Osteocyte (in vitro differentiated cells): ENCODE results near the gene CDC42EP4. TPM values are rescaled to one million over a fixed set of nuclear protein-coding genes. Genes with fewer than 3 reads are reported as not detected.

ENCODE experiments used
- DNase-seq: peaks from one replicate; pipeline ENCODE4 v3.0.0; 2021; ENCODE audit warnings: mixed read lengths; ENCODE audit not compliant: unreplicated experiment; ENCODE audit errors: extremely low spot score
- H3K27ac Mint-ChIP-seq: one replicate; pipeline ENCODE4 v1.8.0; 2021; ENCODE audit warnings: mild to moderate bottlenecking, mixed read lengths; ENCODE audit not compliant: unreplicated experiment
- H3K27me3 Mint-ChIP-seq: one replicate; pipeline ENCODE4 v1.8.0; 2021; ENCODE audit warnings: mixed read lengths; ENCODE audit not compliant: unreplicated experiment
- H3K36me3 Mint-ChIP-seq: one replicate; pipeline ENCODE4 v1.8.0; 2021; ENCODE audit warnings: mixed read lengths; ENCODE audit not compliant: unreplicated experiment
- H3K4me1 Mint-ChIP-seq: one replicate; pipeline ENCODE4 v1.8.0; 2021; ENCODE audit warnings: mixed read lengths; ENCODE audit not compliant: unreplicated experiment
- H3K4me3 Mint-ChIP-seq: one replicate; pipeline ENCODE4 v1.8.0; 2021; ENCODE audit warnings: mild to moderate bottlenecking, moderate library complexity, mixed read lengths; ENCODE audit not compliant: unreplicated experiment
- H3K9me3 Mint-ChIP-seq: one replicate; pipeline ENCODE4 v1.8.0; 2021; ENCODE audit warnings: mixed read lengths; ENCODE audit not compliant: unreplicated experiment
- total RNA-seq: library from RNA; stranded (reverse); gene quantifications from 2 replicates; pipeline ENCODE4 v1.2.1, GENCODE V29; 2021
- TF ChIP-seq, protein P1 (sequence below): fragments of 200-600 bp; sonication (generic); IDR thresholded peaks from 2 replicates; pipeline ENCODE4 v1.5.0; 2021; ENCODE audit warnings: antibody characterized with exemption, mild to moderate bottlenecking, moderate library complexity

The CDC42EP4 gene
- total RNA-seq, 1 donor from 2014 or later = 32.0 TPM

DNA sequence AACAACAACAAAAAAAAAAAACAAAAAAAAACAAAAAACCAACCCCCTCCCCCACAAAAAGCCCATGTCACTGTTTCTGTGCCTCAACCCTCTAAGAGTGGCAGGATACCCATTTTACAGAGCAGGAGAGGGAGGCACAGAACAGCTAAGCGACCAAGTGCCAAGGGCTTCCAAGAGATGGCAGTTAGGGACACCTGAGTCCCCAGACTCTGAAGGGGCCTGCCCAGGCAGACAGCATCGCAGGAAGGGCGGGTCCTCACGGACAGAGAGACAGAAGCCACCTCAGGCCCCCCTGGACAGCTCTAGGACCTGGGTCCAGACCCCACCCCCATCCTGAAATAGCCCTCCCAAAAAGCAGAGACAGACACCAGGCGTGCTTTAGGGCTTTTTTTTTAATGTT, 28.6 kb downstream of the CDC42EP4 start:
- Mint-ChIP-seq H3K9me3 (no peaks in the 10 kb centered on the region), H3K36me3 (peaks cover 10% of the 10 kb centered on the region), H3K27me3 (no peaks in the 10 kb centered on the region), H3K27ac (peak overlapping the region; percentile 95), H3K4me1 (peaks cover 53% of the 10 kb centered on the region), H3K4me3 (no peak overlapping the region)
- no peak for DNase-seq
- TF ChIP-seq, protein P1, sequence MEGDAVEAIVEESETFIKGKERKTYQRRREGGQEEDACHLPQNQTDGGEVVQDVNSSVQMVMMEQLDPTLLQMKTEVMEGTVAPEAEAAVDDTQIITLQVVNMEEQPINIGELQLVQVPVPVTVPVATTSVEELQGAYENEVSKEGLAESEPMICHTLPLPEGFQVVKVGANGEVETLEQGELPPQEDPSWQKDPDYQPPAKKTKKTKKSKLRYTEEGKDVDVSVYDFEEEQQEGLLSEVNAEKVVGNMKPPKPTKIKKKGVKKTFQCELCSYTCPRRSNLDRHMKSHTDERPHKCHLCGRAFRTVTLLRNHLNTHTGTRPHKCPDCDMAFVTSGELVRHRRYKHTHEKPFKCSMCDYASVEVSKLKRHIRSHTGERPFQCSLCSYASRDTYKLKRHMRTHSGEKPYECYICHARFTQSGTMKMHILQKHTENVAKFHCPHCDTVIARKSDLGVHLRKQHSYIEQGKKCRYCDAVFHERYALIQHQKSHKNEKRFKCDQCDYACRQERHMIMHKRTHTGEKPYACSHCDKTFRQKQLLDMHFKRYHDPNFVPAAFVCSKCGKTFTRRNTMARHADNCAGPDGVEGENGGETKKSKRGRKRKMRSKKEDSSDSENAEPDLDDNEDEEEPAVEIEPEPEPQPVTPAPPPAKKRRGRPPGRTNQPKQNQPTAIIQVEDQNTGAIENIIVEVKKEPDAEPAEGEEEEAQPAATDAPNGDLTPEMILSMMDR = no peak

DNA sequence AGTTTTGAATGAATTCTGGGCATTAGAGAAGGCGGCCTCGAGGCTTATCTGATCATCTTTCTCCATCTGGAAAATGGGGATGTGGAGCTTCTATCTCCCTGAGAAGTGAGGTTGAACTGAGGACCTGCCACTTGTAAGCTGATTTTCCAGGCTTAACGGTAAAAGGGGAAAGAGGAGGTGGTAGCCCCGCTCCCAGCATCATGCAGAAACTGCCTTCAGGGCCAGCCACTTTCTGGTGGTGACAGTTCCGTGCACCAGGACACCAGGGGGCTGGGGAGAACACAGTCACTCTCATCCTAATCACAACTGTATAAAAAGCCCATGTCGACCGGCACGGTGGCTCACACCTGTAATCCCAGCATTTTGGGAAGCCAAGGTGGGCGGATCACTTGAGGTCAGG, 29.2 kb downstream of the CDC42EP4 start:
- Mint-ChIP-seq H3K36me3 (peaks cover 8% of the 10 kb centered on the region), H3K9me3 (no peaks in the 10 kb centered on the region), H3K4me1 (peaks cover 52% of the 10 kb centered on the region), H3K27ac (peak overlapping the region; percentile 62), H3K27me3 (no peaks in the 10 kb centered on the region), H3K4me3 (no peak overlapping the region)
- DNase-seq = no peak
- TF ChIP-seq, protein P1 = no peak

DNA sequence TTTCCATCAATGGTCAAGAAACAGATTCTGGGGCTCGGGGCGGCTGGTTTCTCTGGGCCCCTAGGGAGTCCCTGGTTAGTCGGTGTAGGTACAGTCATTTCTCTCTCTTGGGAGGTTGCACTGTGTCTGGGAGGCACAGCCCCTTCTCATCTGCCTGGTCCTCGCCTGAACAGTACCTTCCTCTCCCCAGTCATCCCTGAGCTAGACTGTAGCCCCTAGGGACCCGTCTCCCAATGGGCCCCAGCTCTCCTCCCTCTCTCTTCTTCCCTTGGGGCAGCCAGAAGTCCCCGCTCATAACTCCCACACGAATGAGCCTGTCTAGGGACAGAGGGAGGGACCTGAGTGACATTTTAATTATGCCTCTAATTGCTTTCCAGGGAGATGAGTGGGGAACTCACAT, 29.9 kb downstream of the CDC42EP4 start:
- H3K9me3 Mint-ChIP-seq = no peaks in the 10 kb centered on the region
- no peak for DNase-seq
- H3K36me3 Mint-ChIP-seq = peaks cover 8% of the 10 kb centered on the region
- TF ChIP-seq, protein P1 = no peak
- H3K4me1 Mint-ChIP-seq = peaks cover 45% of the 10 kb centered on the region
- peak overlapping the region; percentile 62 for H3K27ac Mint-ChIP-seq
- no peaks in the 10 kb centered on the region for H3K27me3 Mint-ChIP-seq
- H3K4me3 Mint-ChIP-seq = no peak overlapping the region

DNA sequence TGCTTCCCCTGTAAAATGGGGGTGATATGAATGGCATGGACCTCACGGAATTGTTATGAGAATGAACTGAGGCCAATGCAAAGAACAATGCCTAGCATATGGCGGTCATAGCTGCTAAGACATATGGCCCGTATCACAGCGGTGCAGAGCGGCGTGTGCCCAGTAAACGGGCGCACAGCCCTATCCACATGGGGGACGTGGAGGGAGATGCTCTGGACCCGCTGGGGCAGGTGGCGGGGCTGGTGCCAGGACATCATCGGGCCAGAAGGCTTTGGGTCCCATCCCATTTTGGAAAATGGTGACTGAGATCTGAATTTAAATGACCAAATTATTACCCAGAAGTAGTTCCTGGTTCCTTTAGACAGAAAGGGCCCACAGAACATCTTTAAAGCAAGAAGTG, 31.6 kb downstream of the CDC42EP4 start:
- H3K4me3 Mint-ChIP-seq = no peak overlapping the region
- DNase-seq = no peak
- peaks cover 36% of the 10 kb centered on the region for H3K4me1 Mint-ChIP-seq
- TF ChIP-seq, protein P1 = no peak
- peaks cover 2% of the 10 kb centered on the region for H3K36me3 Mint-ChIP-seq
- H3K27me3 Mint-ChIP-seq = no peaks in the 10 kb centered on the region
- H3K9me3 Mint-ChIP-seq = no peaks in the 10 kb centered on the region
- H3K27ac Mint-ChIP-seq = no peak overlapping the region

DNA sequence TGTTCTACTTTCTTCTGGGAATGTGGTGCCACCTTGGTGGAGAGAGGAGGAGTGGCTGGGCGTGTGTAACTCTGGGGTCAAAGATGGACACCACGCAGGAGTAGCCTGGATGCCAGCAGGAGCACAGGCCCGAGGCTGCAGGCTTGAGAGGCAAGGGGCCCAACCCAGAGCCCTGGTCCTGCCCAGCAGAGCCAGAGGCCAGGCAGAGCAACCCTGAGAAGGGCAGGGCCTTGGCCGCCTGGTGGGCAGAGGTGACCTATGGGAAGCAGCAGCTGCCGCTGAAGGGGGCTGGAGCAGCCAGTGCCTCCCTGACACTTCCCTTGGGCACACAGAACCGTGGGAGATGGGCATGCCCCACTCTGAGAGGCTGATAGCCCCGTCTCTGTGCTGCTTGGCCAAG, 32.1 kb downstream of the CDC42EP4 start:
- peaks cover 2% of the 10 kb centered on the region for H3K36me3 Mint-ChIP-seq

More for the DNA sequence above, 32.1 kb downstream of the CDC42EP4 start:
- Mint-ChIP-seq H3K9me3 (no peaks in the 10 kb centered on the region), H3K4me1 (peaks cover 32% of the 10 kb centered on the region), H3K4me3 (no peak overlapping the region), H3K27ac (no peak overlapping the region), H3K27me3 (no peaks in the 10 kb centered on the region)
- DNase-seq = no peak
- TF ChIP-seq, protein P1 = no peak
